ENCODE data around the gene SEC61G.

- TF ChIP-seq NR2C2 (IDR thresholded peaks at IDR 0.05; ENCODE audit: borderline replicate concordance, control insufficient read depth, insufficient read length, low read depth) (no peak), HDAC2 (IDR thresholded peaks at IDR 0.05) (no peak), POLR2A (IDR thresholded peaks at IDR 0.05; ENCODE audit: low read depth, low read length) (no peak)
Measured at GRCh38 chr7:54722026-54722425, 37.0 kb downstream of the SEC61G start.
